PC-9 (cell line): Measurements from ENCODE around the gene ENDOG.

Source experiments
- CTCF ChIP-seq: fragments of 200-600 bp; sonication (generic); conservative IDR thresholded peaks from 2 replicates; pipeline ENCODE4 v1.6.1; 2017; ENCODE audit warnings: mixed run types, antibody characterized with exemption, mild to moderate bottlenecking, moderate library complexity
- EZH2 ChIP-seq: fragments of 200-600 bp; sonication (generic); IDR thresholded peaks from 2 replicates; pipeline ENCODE4 v1.8.0; 2017; ENCODE audit warnings: antibody characterized with exemption, low read depth

GRCh38 chr9:128846680-128847030 lies 28.4 kb downstream of the ENDOG start:
- TF ChIP-seq CTCF (no peak), EZH2 (no peak)
